CD14-positive monocyte (primary cell): ENCODE measurements around the gene SNAP29. TPM values are rescaled to one million over a fixed set of nuclear protein-coding genes. Genes with fewer than 3 reads are reported as not detected.

Source experiments
- DNase-seq, 3 donors: peaks; one replicate each; pipeline ENCODE4 v3.0.0-alpha.2; 2011 to 2022
- H2AFZ ChIP-seq: 2 replicates; pipeline ENCODE4 v1.6.0; 2012; ENCODE audit warnings: mild to moderate bottlenecking, low read depth, low read length, inconsistent platforms; ENCODE audit not compliant: insufficient read depth, poor library complexity, severe bottlenecking
- H3K27ac ChIP-seq, 2 donors: 1 replicate in 1 of 2; 2 replicates in 1 of 2; pipeline ENCODE4 v1.5.1; 2012 to 2013; ENCODE audit warnings: low read length in 2 of 2, control low read depth in 1 of 2, inconsistent platforms in 1 of 2, low read depth in 1 of 2, mild to moderate bottlenecking in 1 of 2
- H3K27me3 ChIP-seq, 2 donors: one replicate each; pipeline versions ENCODE4 v1.6.0 to v1.6.1; 2011 to 2013; ENCODE audit warnings: low read length in 2 of 2; ENCODE audit not compliant: control insufficient read depth in 2 of 2, insufficient read depth in 2 of 2
- H3K36me3 ChIP-seq, 2 donors: replicated peaks in 1 of 2; 1 replicate in 1 of 2; 2 replicates in 1 of 2; pipeline versions ENCODE4 v1.5.1 to v1.6.1; 2012 to 2013; ENCODE audit warnings: low read length in 2 of 2, control low read depth in 1 of 2, inconsistent platforms in 1 of 2, mild to moderate bottlenecking in 1 of 2; ENCODE audit not compliant: insufficient read depth in 2 of 2, control insufficient read depth in 1 of 2
- H3K4me1 ChIP-seq, 2 donors: 1 replicate in 1 of 2; 2 replicates in 1 of 2; pipeline versions ENCODE4 v1.5.1 to v1.6.1; 2012 to 2013; ENCODE audit warnings: low read length in 2 of 2, control low read depth in 1 of 2, inconsistent platforms in 1 of 2, mild to moderate bottlenecking in 1 of 2, moderate library complexity in 1 of 2; ENCODE audit not compliant: insufficient read depth in 2 of 2, control insufficient read depth in 1 of 2
- H3K4me2 ChIP-seq: replicated peaks from 2 replicates; pipeline ENCODE3; 2012; ENCODE audit warnings: low read length, moderate library complexity, mild to moderate bottlenecking; ENCODE audit not compliant: poor library complexity, severe bottlenecking; ENCODE audit errors: extremely low read depth
- H3K4me3 ChIP-seq, 3 experiments: fragments of 200-600 bp in 1 of 3; sonication (generic) in 1 of 3; replicated peaks in 1 of 3; 1 replicate in 2 of 3; 2 replicates in 1 of 3; pipeline ENCODE4 v1.5.1; 2011 to 2013; ENCODE audit warnings: low read length in 3 of 3, mild to moderate bottlenecking in 3 of 3, control low read depth in 2 of 3, low read depth in 2 of 3, inconsistent platforms in 1 of 3, moderate library complexity in 1 of 3
- H3K79me2 ChIP-seq: 2 replicates; pipeline ENCODE4 v1.6.0; 2012; ENCODE audit warnings: mild to moderate bottlenecking, control low read depth, inconsistent platforms, low read length, moderate library complexity; ENCODE audit not compliant: insufficient read depth
- H3K9ac ChIP-seq: 2 replicates; pipeline ENCODE4 v1.6.0; 2017; ENCODE audit warnings: low read length, mild to moderate bottlenecking; ENCODE audit not compliant: insufficient read depth, poor library complexity, severe bottlenecking
- H3K9me3 ChIP-seq, 2 donors: replicated peaks in 1 of 2; 1 replicate in 1 of 2; 2 replicates in 1 of 2; pipeline versions ENCODE4 v1.5.1 to v1.6.1; 2012 to 2013; ENCODE audit warnings: low read length in 2 of 2, control low read depth in 1 of 2; ENCODE audit not compliant: control insufficient read depth in 1 of 2, insufficient read depth in 1 of 2
- H4K20me1 ChIP-seq: 2 replicates; pipeline ENCODE4 v1.6.0; 2012; ENCODE audit warnings: mild to moderate bottlenecking, low read length, control low read depth, moderate library complexity; ENCODE audit not compliant: insufficient read depth
- H3K27ac Mint-ChIP-seq, 7 donors: one replicate each; pipeline ENCODE4 v1.8.0; 2020; ENCODE audit warnings: mild to moderate bottlenecking in 7 of 7, mixed read lengths in 7 of 7, moderate library complexity in 6 of 7, inconsistent platforms in 2 of 7
- H3K27me3 Mint-ChIP-seq, 3 donors: one replicate each; pipeline ENCODE4 v1.8.0; 2021 to 2022; ENCODE audit warnings: low read depth in 3 of 3, mild to moderate bottlenecking in 3 of 3, mixed read lengths in 3 of 3, moderate library complexity in 3 of 3, inconsistent platforms in 1 of 3
- H3K36me3 Mint-ChIP-seq, 2 donors: one replicate each; pipeline ENCODE4 v1.8.0; 2020; ENCODE audit warnings: mixed read lengths in 2 of 2, inconsistent platforms in 1 of 2, mild to moderate bottlenecking in 1 of 2
- H3K4me1 Mint-ChIP-seq: one replicate; pipeline ENCODE4 v1.8.0; 2020; ENCODE audit warnings: mild to moderate bottlenecking, mixed read lengths
- H3K4me3 Mint-ChIP-seq, 2 donors: one replicate each; pipeline ENCODE4 v1.8.0; 2020; ENCODE audit warnings: mild to moderate bottlenecking in 2 of 2, mixed read lengths in 2 of 2, moderate library complexity in 1 of 2
- H3K9me3 Mint-ChIP-seq, 7 donors: one replicate each; pipeline ENCODE4 v1.8.0; 2020 to 2022; ENCODE audit warnings: mixed read lengths in 7 of 7, mild to moderate bottlenecking in 6 of 7, moderate library complexity in 6 of 7, inconsistent platforms in 2 of 7
- WGBS: methylation state at CpG from one replicate; pipeline ENCODE4 v1.1.5; 2013; ENCODE audit warnings: missing lambda C conversion rate; ENCODE audit not compliant: insufficient coverage; 5-methylcytosine and 5-hydroxymethylcytosine counted together
- intact Hi-C, 2 donors: fragments of 100-400 bp; cut with micrococcal nuclease; formaldehyde crosslinking; loops; one replicate each; pipeline versions ENCODE4 v1.15.0 to v1.15.1; 2023
- polyA plus RNA-seq, 3 donors: library from polyadenylated mRNA; depleted of rRNA in 1 of 3; unstranded in 2 of 3; stranded (reverse) in 1 of 3; fragments of 300-500 nt in 2 of 3; fragments of >200 nt in 1 of 3; fragmentation: Illumina TruSeq in 2 of 3; gene quantifications; 1 replicate in 2 of 3; 2 replicates in 1 of 3; pipeline ENCODE4 v1.2.3, GENCODE V29; 2012 to 2021
- TF ChIP-seq, protein P1 (sequence below): fragments of 200-600 bp; IDR thresholded peaks from one replicate; pipeline ENCODE4 v1.8.0; 2022; ENCODE audit warnings: antibody characterized with exemption, mild to moderate bottlenecking

SNAP29 gene
- polyA plus RNA-seq, 3 donors, result 22.3 to 32.8 (median 28.9) TPM

- no peak overlapping the region for H3K9ac ChIP-seq
- H3K4me2 ChIP-seq, result peak overlapping the region; percentile 3
- H3K27ac Mint-ChIP-seq, result peak overlapping the region; percentile 88 to 98 (median 95)
- peaks cover 1 to 4% (median 3%) of the 10 kb centered on the region in 3 donors for H3K27me3 Mint-ChIP-seq
- no peak overlapping the region for H2AFZ ChIP-seq
- H3K4me1 ChIP-seq, result peaks cover 27 to 31% of the 10 kb centered on the region in 2 donors
- H3K9me3 ChIP-seq, result no peaks in the 10 kb centered on the region
- no peaks in the 10 kb centered on the region for H3K36me3 Mint-ChIP-seq
- H3K4me1 Mint-ChIP-seq, result peaks cover 35% of the 10 kb centered on the region
- H3K27me3 ChIP-seq, result no peaks in the 10 kb centered on the region
- DNase-seq, result no peak
- peak overlapping the region in 1 of 2 donors; percentile 80 for H3K27ac ChIP-seq
- peak overlapping the region in 1 of 3 experiments; percentile 3 for H3K4me3 ChIP-seq
- H3K79me2 ChIP-seq, result no peaks in the 10 kb centered on the region
- H3K4me3 Mint-ChIP-seq, result peak overlapping the region in 1 of 2 donors; percentile 72
- TF ChIP-seq, protein P1, sequence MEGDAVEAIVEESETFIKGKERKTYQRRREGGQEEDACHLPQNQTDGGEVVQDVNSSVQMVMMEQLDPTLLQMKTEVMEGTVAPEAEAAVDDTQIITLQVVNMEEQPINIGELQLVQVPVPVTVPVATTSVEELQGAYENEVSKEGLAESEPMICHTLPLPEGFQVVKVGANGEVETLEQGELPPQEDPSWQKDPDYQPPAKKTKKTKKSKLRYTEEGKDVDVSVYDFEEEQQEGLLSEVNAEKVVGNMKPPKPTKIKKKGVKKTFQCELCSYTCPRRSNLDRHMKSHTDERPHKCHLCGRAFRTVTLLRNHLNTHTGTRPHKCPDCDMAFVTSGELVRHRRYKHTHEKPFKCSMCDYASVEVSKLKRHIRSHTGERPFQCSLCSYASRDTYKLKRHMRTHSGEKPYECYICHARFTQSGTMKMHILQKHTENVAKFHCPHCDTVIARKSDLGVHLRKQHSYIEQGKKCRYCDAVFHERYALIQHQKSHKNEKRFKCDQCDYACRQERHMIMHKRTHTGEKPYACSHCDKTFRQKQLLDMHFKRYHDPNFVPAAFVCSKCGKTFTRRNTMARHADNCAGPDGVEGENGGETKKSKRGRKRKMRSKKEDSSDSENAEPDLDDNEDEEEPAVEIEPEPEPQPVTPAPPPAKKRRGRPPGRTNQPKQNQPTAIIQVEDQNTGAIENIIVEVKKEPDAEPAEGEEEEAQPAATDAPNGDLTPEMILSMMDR, result no peak
- intact Hi-C loops, result no loop called here
- no CpG with 5 or more reads among the region's 3 CpGs for WGBS
- H3K9me3 Mint-ChIP-seq, result peaks cover 0 to 4% (median 0%) of the 10 kb centered on the region in 7 donors
- no peaks in the 10 kb centered on the region for H3K36me3 ChIP-seq
- no peaks in the 10 kb centered on the region for H4K20me1 ChIP-seq
Measured at GRCh38 chr22:20904980-20905355, 46.2 kb downstream of the SNAP29 start.

GRCh38 chr22:20905415-20906386 is 46.9 kb downstream of the SNAP29 start:
- peak overlapping the region; percentile 3 for H3K4me2 ChIP-seq
- intact Hi-C loops, result no loop called here
- H3K27me3 Mint-ChIP-seq, result peaks cover 1 to 4% (median 3%) of the 10 kb centered on the region in 3 donors
- no peaks in the 10 kb centered on the region for H3K36me3 ChIP-seq
- no peaks in the 10 kb centered on the region for H3K27me3 ChIP-seq
- no peaks in the 10 kb centered on the region for H3K36me3 Mint-ChIP-seq
- peak overlapping the region in 1 of 2 donors; percentile 80 for H3K27ac ChIP-seq
- H2AFZ ChIP-seq, result no peak overlapping the region
- peak overlapping the region; percentile 88 to 98 (median 95) for H3K27ac Mint-ChIP-seq
- peak overlapping the region in 1 of 3 experiments; percentile 3 for H3K4me3 ChIP-seq
- H3K4me1 Mint-ChIP-seq, result peaks cover 31% of the 10 kb centered on the region
- TF ChIP-seq, protein P1, result no peak
- H3K9ac ChIP-seq, result no peak overlapping the region
- H4K20me1 ChIP-seq, result no peaks in the 10 kb centered on the region
- peaks cover 27 to 31% of the 10 kb centered on the region in 2 donors for H3K4me1 ChIP-seq
- WGBS, result 67% methylated on average over 2 of the region's 4 CpGs
- H3K4me3 Mint-ChIP-seq, result no peak overlapping the region
- peaks cover 0 to 4% (median 0%) of the 10 kb centered on the region in 7 donors for H3K9me3 Mint-ChIP-seq
- DNase-seq, result peak in 1 of 3 donors; percentile 58
- H3K79me2 ChIP-seq, result no peaks in the 10 kb centered on the region
- no peaks in the 10 kb centered on the region for H3K9me3 ChIP-seq
